HUES6 (cell line): ENCODE results near the gene ZNF121.
"Not testable (repeated sequence)": the region's sequence is repeated elsewhere in the genome, so short reads cannot be mapped to it uniquely, and the experiment has no call there.

ENCODE experiments used
- H3K27ac ChIP-seq: 2 replicates; pipeline ENCODE4 v1.7.0; 2013; ENCODE audit warnings: low read depth, mild to moderate bottlenecking, low read length, inconsistent platforms
- H3K27me3 ChIP-seq: 2 replicates; pipeline ENCODE4 v1.6.1; 2013; ENCODE audit warnings: low read length; ENCODE audit not compliant: control insufficient read depth, insufficient read depth
- H3K36me3 ChIP-seq: 2 replicates; pipeline ENCODE4 v1.6.1; 2013; ENCODE audit warnings: low read length; ENCODE audit not compliant: control insufficient read depth, insufficient read depth
- H3K4me1 ChIP-seq: 2 replicates; pipeline ENCODE4 v1.6.1; 2013; ENCODE audit warnings: low read length; ENCODE audit not compliant: control insufficient read depth, insufficient read depth
- H3K4me3 ChIP-seq: 2 replicates; pipeline ENCODE4 v1.5.1; 2013; ENCODE audit warnings: low read depth, low read length
- H3K9ac ChIP-seq: one replicate; pipeline ENCODE4 v1.6.1; 2013; ENCODE audit warnings: mild to moderate bottlenecking, low read length
- H3K9me3 ChIP-seq: 2 replicates; pipeline ENCODE4 v1.6.1; 2013; ENCODE audit warnings: low read depth, low read length; ENCODE audit not compliant: control insufficient read depth, insufficient read depth

Gene ZNF121

GRCh38 chr19:9582081-9582725, 2.1 kb downstream of the ZNF121 start:
- Histone ChIP-seq H3K36me3 (peaks cover 51% of the 10 kb centered on the region), H3K9me3 (peaks cover 44% of the 10 kb centered on the region), H3K27ac (peak overlapping the region; percentile 71; the same call in 1 of the 2 replicates), H3K4me3 (peak overlapping the region; percentile 100)
- not testable (repeated sequence) for H3K4me1 ChIP-seq, H3K9ac ChIP-seq, H3K27me3 ChIP-seq

- Histone ChIP-seq H3K9me3 (peaks cover 54% of the 10 kb centered on the region), H3K36me3 (peaks cover 61% of the 10 kb centered on the region), H3K4me3 (no peak overlapping the region; the same call in 1 of the 2 replicates), H3K9ac (no peak overlapping the region), H3K27me3 (no peaks in the 10 kb centered on the region), H3K27ac (no peak overlapping the region), H3K4me1 (peaks cover 3% of the 10 kb centered on the region; the same call in 1 of the 2 replicates)
Measured at GRCh38 chr19:9580728-9581127, 3.6 kb downstream of the ZNF121 start.

- Histone ChIP-seq H3K4me1 (no peaks in the 10 kb centered on the region), H3K36me3 (peaks cover 95% of the 10 kb centered on the region), H3K27ac (no peak overlapping the region), H3K4me3 (no peak overlapping the region), H3K27me3 (no peaks in the 10 kb centered on the region), H3K9me3 (peaks cover 90% of the 10 kb centered on the region), H3K9ac (no peak overlapping the region)
Measured at GRCh38 chr19:9570255-9570654, 14.0 kb downstream of the ZNF121 start.

- peaks cover 91% of the 10 kb centered on the region for H3K9me3 ChIP-seq
- H3K4me1 ChIP-seq = no peaks in the 10 kb centered on the region
- no peak overlapping the region for H3K27ac ChIP-seq
- H3K4me3 ChIP-seq = no peak overlapping the region; the same call in 1 of the 2 replicates
- no peaks in the 10 kb centered on the region for H3K27me3 ChIP-seq
- H3K9ac ChIP-seq = no peak overlapping the region
- H3K36me3 ChIP-seq = peaks cover 99% of the 10 kb centered on the region
Measured at GRCh38 chr19:9566729-9567128, 17.6 kb downstream of the ZNF121 start.

- Histone ChIP-seq H3K9me3 (peaks cover 88% of the 10 kb centered on the region), H3K36me3 (peaks cover 99% of the 10 kb centered on the region), H3K9ac (no peak overlapping the region), H3K27ac (no peak overlapping the region), H3K27me3 (no peaks in the 10 kb centered on the region), H3K4me1 (no peaks in the 10 kb centered on the region), H3K4me3 (peak overlapping the region; percentile 15; the same call in 1 of the 2 replicates)
Measured at GRCh38 chr19:9565900-9566705, 18.2 kb downstream of the ZNF121 start.

GRCh38 chr19:9552536-9553274, 31.6 kb downstream of the ZNF121 start:
- H3K9me3 ChIP-seq = peaks cover 18% of the 10 kb centered on the region
- no peak overlapping the region for H3K27ac ChIP-seq
- no peaks in the 10 kb centered on the region for H3K36me3 ChIP-seq
- no peaks in the 10 kb centered on the region for H3K27me3 ChIP-seq
- H3K9ac ChIP-seq = no peak overlapping the region
- H3K4me1 ChIP-seq = no peaks in the 10 kb centered on the region
- H3K4me3 ChIP-seq = no peak overlapping the region

GRCh38 chr19:9547870-9548269, 36.4 kb downstream of the ZNF121 start:
- no peak overlapping the region for H3K9ac ChIP-seq
- no peaks in the 10 kb centered on the region for H3K36me3 ChIP-seq
- no peak overlapping the region for H3K27ac ChIP-seq
- no peaks in the 10 kb centered on the region for H3K27me3 ChIP-seq
- no peak overlapping the region for H3K4me3 ChIP-seq
- peaks cover 33% of the 10 kb centered on the region for H3K9me3 ChIP-seq
- no peaks in the 10 kb centered on the region for H3K4me1 ChIP-seq

- not testable (repeated sequence) for H3K36me3 ChIP-seq, H3K27me3 ChIP-seq, H3K9ac ChIP-seq, H3K9me3 ChIP-seq, H3K4me3 ChIP-seq, H3K4me1 ChIP-seq, H3K27ac ChIP-seq
Measured at GRCh38 chr19:9541281-9541680, 43.0 kb downstream of the ZNF121 start.

- H3K36me3 ChIP-seq = peaks cover 19% of the 10 kb centered on the region
- H3K4me1 ChIP-seq, H3K27me3 ChIP-seq, H3K9ac ChIP-seq, H3K4me3 ChIP-seq, H3K27ac ChIP-seq: not testable (repeated sequence)
- H3K9me3 ChIP-seq = peaks cover 16% of the 10 kb centered on the region
Measured at GRCh38 chr19:9539921-9540320, 44.4 kb downstream of the ZNF121 start.

GRCh38 chr19:9539201-9539600, 45.1 kb downstream of the ZNF121 start:
- peak overlapping the region; percentile 93 for H3K4me3 ChIP-seq
- H3K4me1 ChIP-seq, H3K27me3 ChIP-seq: not testable (repeated sequence)
- peaks cover 20% of the 10 kb centered on the region for H3K9me3 ChIP-seq
- H3K36me3 ChIP-seq = peaks cover 26% of the 10 kb centered on the region
- 0 out of 2 replicates have a peak overlapping the region, but pooled peaks have one; percentile 88 for H3K27ac ChIP-seq
- H3K9ac ChIP-seq = peak overlapping the region; percentile 85
